Activated T-cell treated with anti-CD3 and anti-CD28 coated beads for 24 hours (primary cell): ENCODE measurements around the gene TMEM131.
"Not testable (repeated sequence)": the region's sequence is repeated elsewhere in the genome, so short reads cannot be mapped to it uniquely, and the experiment has no call there.

Experiments used
- DNase-seq: peaks from one replicate; pipeline ENCODE4 v3.0.0-alpha.2; 2020; ENCODE audit warnings: low read depth

TMEM131 gene

GRCh38 chr2:98022067-98022466 is 26.3 kb upstream of the TMEM131 start:
- not testable (repeated sequence) for DNase-seq

DNA sequence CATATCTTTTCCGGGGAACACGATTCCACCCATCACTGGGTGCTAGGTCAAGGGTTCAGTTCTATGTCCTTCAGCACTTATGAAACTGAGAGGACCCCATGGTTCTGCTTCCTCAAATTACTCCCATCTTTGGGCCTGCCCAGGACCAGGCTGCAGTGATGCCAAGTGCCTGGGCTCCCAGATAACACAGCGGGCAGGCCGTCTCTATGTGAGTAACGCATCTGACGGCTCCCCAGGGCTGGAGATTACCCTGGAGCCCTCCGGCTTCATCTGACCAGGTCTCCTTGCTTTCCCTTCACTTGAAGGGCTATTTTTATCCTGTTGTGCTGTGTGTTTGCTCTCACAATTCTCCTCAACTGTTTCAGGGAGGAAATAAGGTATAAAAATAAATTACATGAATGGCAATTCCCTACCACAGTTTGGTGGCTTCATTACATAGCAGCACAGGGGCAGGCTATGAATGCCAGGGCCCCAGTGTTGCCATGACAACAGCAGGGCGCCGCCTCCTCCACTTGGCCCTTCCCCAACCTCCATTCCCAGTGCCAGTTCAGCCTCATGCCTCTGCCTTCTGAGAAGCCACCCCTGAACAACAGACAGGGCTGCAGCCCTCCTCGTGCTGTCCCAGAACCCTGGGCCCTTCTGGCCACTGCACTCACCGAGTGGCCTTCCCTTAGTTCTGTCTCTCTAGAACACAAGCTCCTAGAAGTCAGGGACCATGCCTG is 25.4 kb upstream of the TMEM131 start:
- no peak for DNase-seq

DNA sequence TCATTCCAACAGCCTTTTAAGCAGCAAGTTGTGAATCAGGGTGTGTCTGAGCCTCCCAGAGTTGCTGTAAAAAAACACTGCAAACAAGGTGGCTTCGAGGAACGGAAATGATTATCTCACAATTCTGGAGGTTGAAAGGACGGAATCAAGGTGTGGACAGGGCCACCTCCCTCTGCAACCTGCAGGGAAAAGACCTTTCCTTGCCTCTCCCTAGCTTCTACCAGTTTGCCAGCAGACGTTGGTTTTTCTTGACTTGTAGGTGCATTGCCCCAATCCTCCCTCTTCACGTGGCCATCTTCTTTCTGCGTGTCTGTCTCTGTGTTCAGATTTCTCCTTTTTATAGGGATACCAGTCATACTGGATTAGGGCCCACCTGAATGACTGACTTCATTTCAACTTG is 24.8 kb upstream of the TMEM131 start:
- DNase-seq = no peak

DNA sequence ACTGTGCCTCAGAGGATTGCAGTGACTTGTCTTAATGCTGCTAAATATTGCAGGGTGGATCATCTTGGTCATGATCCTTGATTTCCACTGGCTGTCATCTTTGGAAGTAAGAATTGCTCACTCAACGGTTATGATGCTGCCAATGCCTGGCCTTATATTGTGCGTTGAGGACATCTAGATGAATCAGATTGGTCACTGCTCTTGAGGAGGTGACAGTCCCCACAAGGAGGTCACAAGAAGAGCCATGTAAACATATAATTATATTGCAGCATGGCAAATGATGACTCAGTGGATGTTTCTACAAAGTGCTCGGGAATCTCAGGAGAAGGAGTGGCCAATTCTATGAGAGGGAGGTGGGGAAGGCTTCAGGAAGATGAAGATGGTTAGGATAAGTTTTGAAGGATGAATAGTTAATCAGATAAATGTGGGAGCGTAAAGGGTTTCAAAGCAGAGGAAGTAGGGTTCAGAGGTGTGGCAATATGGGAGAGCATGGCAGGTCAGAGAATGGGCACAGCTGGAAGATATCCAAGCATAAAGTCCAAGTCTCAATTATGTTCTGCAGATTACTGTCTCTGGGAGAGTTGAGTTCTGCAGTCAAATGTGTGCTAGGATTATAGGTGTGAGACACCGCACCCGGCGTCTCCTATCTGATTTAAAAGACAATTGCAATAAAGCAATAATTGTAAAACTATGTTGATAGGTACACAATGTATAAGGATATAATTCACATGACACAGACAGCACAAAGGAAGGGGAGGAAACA is 21.3 kb upstream of the TMEM131 start:
- DNase-seq = no peak

- DNase-seq = no peak
These were observed 19.9 kb upstream of the TMEM131 start for GRCh38 chr2:98015671-98016070.

- no peak for DNase-seq
These were observed 18.6 kb upstream of the TMEM131 start for GRCh38 chr2:98014379-98014778.

GRCh38 chr2:98013407-98014042 is 17.8 kb upstream of the TMEM131 start:
- no peak for DNase-seq

DNA sequence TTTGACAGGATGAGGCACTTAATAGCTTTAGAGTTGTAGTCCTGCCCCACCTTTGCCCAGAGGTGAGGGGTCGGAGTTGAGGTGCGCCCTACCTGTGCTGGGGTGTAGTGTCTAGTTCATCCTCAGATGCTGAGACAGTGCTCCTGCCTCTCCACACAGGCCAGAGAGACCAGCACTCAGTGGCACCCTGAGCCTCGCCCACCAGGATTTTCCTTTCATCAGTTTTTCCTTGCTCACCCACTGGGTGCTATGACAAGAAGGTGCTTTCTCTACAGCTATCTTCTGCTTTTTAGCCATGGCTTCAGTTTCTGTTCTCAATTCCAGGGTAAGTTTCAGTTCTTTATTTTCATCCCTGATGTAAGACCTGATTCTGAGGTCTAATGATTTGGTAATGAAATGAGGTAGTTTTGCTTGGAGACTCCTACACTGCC is 16.8 kb upstream of the TMEM131 start:
- DNase-seq = peak; percentile 16

DNA sequence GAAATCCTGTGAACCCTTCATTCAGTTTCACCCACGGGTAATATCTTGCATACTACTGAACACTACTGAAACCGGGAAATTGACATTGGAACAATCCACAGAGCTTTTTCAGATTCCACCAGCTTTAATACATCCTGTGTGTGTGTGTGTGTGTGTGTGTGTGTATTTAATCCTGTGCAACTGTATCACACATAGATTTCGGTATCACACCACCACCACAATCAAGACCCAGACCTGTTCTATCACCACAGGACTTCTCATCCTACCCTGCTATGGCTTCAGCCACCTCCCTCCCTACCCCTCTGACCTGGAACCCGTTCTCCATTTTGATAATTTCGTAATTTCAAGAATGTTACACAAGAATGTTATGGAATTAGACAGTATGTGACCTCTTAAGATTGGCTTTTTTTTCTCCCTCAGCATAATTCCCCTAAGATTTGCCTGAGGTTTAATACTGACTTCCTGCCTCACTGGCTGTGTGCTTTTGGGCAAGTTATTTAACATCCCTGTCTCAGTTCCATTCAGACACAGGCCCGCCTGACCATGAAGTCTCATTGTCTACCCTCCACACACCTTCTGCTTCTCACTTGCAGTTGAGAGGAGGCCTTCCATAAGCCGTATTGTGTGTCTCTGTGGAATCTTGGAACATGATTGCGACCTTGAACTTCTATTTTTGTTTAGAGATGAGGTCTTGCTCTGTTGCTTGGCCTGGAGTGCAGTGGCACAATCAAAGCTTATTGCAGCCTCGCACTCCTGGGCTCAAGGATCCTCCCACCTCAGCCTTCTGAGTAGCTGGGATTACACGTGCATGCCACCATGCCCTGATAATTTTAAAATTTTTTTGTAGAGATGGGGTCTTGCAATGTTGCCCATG is 14.4 kb upstream of the TMEM131 start:
- DNase-seq = no peak

- DNase-seq = no peak
These were observed 12.7 kb upstream of the TMEM131 start for GRCh38 chr2:98008415-98008814.

DNA sequence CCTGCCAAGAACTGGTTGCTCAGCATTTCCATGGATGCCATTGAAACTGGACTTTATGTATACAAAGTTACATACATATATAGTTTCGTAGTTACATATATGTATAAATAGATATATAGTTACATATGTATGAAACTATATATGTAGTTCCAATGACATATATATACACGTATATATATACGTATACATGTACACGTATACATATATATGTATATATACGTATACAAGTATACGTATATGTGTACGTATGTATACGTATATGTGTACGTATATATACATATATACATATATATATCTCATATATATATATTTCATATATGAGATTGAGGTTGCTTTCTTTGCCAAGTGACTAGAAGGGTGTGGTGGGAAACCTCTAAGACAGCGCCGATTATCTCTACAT is 10.6 kb upstream of the TMEM131 start:
- no peak for DNase-seq

GRCh38 chr2:98004613-98005012 is 8.9 kb upstream of the TMEM131 start:
- no peak for DNase-seq

- no peak for DNase-seq
These were observed 8.3 kb upstream of the TMEM131 start for GRCh38 chr2:98004047-98004446.

GRCh38 chr2:97999536-97999935 is 3.8 kb upstream of the TMEM131 start:
- DNase-seq = no peak

- DNase-seq = no peak
These were observed 2.8 kb upstream of the TMEM131 start for GRCh38 chr2:97998431-97999005.

DNA sequence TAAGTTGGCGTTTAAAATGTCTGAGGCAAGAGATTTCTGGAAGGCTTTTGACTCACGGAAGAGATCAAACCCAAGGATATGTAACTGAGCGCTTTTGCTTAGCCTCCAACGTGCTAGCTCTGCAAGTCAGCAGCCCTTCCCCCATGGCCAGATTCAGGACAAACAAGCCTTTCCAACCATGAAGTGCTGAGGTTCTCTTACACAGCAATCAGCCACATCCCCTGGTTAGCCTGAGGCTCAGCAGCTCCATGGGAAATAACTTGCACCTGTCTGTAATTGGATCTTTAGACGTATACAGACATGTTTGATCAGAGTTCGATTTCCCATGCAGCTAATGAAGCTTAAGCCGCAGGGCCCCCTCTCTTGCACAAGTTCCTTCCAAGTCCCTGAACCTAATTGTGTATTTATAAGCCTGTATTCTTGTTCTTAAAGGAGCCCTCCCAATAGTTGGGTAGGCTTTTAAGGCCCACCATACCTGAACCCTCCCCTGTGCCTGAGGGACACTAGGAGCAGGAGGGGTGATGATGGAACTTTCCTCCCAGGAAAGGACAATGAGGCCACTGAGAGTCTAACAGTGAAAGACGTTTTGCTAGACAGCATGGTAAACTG is 2.1 kb upstream of the TMEM131 start:
- DNase-seq = no peak

DNA sequence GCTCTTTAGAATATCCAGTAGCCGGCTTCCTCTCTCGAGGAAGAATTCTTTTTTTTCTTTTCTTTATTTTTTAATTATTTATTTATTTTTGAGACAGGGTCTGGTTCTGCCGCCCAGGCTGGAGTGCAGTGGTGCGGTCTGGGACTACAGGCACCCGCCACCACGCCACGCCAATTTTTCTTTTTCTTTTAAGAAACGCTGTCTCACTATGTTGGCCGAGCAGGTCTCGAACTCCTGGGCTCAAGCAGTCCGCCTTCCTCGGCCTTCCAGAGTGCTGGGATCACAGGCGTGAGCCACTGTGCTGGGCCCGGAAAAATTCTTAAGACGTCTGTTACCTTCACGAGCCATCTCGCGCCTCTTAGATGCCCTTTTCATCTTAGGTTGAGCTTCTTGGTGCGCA is 931 bp upstream of the TMEM131 start:
- DNase-seq = no peak

DNA sequence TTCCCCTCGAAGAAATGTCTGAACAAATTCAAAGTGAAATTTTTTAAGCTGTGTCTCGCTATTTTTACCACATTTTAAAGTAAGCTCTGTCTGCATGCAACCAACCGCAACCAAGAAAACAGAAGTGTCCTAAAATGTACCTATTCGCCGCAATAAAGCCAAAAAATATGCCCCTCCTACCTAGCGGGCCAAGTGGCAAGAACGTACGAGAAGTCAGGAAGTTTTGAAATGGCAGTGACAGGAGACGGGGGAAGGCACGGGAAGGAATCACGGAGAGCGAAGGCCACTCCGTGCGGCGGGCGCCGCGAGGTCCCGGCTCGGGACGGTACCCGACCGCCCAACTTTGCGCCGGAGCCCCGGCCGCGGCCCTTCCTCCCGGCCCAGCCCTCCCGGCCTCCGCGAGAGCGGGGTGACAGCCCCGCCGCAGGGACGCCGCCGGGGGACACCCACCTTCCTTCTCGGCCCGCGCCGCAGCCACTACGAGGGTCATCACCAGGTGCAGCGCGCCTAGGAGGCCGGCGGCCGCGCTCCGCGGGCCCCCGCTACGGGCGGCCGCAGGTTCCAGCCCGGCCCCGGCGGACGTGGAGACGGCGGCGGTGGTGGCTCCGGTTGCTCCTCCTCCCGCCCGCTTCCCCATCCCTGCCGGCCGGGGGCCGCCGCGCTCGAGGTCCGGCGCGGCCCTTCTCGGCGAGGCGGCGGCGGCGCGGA is 568 bp downstream of the TMEM131 start:
- peak; percentile 37 for DNase-seq

GRCh38 chr2:97994476-97994875 is 1.3 kb downstream of the TMEM131 start:
- no peak for DNase-seq

DNA sequence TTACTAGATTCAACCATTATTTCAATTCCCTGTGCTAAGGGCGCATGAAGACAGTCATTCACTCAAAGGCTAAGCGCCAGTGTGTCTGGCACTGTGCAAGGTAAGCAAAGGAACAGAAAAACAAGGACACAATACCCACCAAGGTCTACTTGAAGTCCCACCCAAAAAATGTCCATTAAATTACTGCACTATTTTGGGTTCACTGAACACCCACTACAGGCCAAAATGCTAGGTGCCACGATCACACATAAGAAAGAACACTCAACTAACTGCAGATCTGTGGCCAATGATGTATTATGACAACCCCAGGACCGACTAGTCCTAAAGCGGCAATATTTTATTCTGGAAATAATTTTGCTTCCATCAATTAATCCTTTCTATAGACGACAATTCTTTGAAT is 1.8 kb downstream of the TMEM131 start:
- DNase-seq = no peak
